HEK293T (cell line): ENCODE data around the gene NEIL3.

Experiments
- CTCF ChIA-PET: fragments of 350-600 bp; formaldehyde crosslinking; extraction: SDS; loops from one replicate; lab custom pipeline; 2021; ENCODE audit warnings: antibody characterized with exemption, inconsistent platforms; lab: Yijun Ruan, JAX
- POLR2A ChIA-PET: fragments of 350-600 bp; formaldehyde crosslinking; extraction: SDS; loops from one replicate; lab custom pipeline; 2020; ENCODE audit warnings: antibody characterized with exemption, inconsistent platforms; lab: Yijun Ruan, JAX
- DNase-seq: peaks from one replicate; pipeline ENCODE4 v3.0.0; 2012; ENCODE audit warnings: mixed read lengths; ENCODE audit errors: extremely low spot score
- ARNT ChIP-seq: fragments of 450-650 bp; IDR thresholded peaks from 2 replicates; pipeline ENCODE4 v1.6.1; 2017; ENCODE audit warnings: mild to moderate bottlenecking
- BHLHE40 ChIP-seq: fragments of 450-650 bp; IDR thresholded peaks from 2 replicates; pipeline ENCODE4 v1.6.1; 2016; ENCODE audit warnings: mild to moderate bottlenecking, moderate library complexity, borderline replicate concordance
- CTBP1 ChIP-seq: fragments of 450-650 bp; IDR thresholded peaks from 2 replicates; pipeline ENCODE4 v1.6.1; 2016; ENCODE audit warnings: borderline replicate concordance
- ELF4 ChIP-seq: fragments of 450-650 bp; IDR thresholded peaks from 2 replicates; pipeline ENCODE4 v1.6.1; 2017; ENCODE audit warnings: antibody characterized with exemption
- FOXA1 ChIP-seq: fragments of 450-650 bp; IDR thresholded peaks from 2 replicates; pipeline ENCODE4 v1.6.1; 2016; ENCODE audit warnings: mild to moderate bottlenecking
- FOXK2 ChIP-seq: fragments of 450-650 bp; IDR thresholded peaks from 2 replicates; pipeline ENCODE4 v1.6.1; 2016; ENCODE audit warnings: mild to moderate bottlenecking
- FOXM1 ChIP-seq: fragments of 450-650 bp; IDR thresholded peaks from 2 replicates; pipeline ENCODE4 v1.6.1; 2017; ENCODE audit warnings: mild to moderate bottlenecking, borderline replicate concordance
- HDGF ChIP-seq: fragments of 450-650 bp; IDR thresholded peaks from 2 replicates; pipeline ENCODE4 v1.6.1; 2017; ENCODE audit warnings: antibody characterized with exemption, borderline replicate concordance
- L3MBTL2 ChIP-seq: fragments of 450-650 bp; conservative IDR thresholded peaks from 2 replicates; pipeline ENCODE4 v1.6.1; 2016; ENCODE audit warnings: mild to moderate bottlenecking
- LEF1 ChIP-seq: fragments of 450-650 bp; IDR thresholded peaks from 2 replicates; pipeline ENCODE4 v1.6.1; 2017; ENCODE audit warnings: mild to moderate bottlenecking, borderline replicate concordance
- NFRKB ChIP-seq: fragments of 450-650 bp; IDR thresholded peaks from 2 replicates; pipeline ENCODE4 v1.6.1; 2016; ENCODE audit warnings: mild to moderate bottlenecking, moderate library complexity
- SP1 ChIP-seq: fragments of 450-650 bp; IDR thresholded peaks from 2 replicates; pipeline ENCODE4 v1.6.1; 2017
- SUZ12 ChIP-seq: fragments of 450-650 bp; IDR thresholded peaks from 2 replicates; pipeline ENCODE4 v1.6.1; 2016; ENCODE audit warnings: mild to moderate bottlenecking
- TARDBP ChIP-seq: fragments of 450-650 bp; IDR thresholded peaks from 2 replicates; pipeline ENCODE4 v1.6.1; 2016
- ZNF384 ChIP-seq: fragments of 450-650 bp; IDR thresholded peaks from 2 replicates; pipeline ENCODE4 v1.6.1; 2016
- TF ChIP-seq, protein P1 (sequence below): fragments of 450-650 bp; IDR thresholded peaks from 2 replicates; pipeline ENCODE4 v1.6.1; 2016

Gene NEIL3

DNA sequence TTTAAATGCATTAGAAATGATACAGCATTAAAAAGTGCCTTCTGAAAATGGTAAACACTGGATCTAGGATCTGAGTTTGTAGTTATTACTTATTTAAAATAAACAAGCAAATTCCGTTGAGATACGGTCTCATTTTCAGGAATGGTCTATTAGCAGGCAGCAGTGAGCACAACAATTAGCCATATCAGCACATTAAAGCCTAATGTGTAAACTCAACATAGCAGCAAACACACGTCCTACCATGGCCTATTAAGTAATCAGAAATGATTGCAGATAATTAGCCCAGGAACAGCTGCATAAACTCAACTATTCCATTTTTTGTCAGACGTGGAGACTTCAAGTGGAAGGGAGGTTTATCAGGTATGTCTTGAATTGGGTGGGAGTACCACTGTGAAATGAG lies 61.8 kb downstream of the NEIL3 start:
- ChIA-PET CTCF (no interaction called here), POLR2A (no interaction called here)
- no peak for DNase-seq
- no peak for TF ChIP-seq CTBP1

DNA sequence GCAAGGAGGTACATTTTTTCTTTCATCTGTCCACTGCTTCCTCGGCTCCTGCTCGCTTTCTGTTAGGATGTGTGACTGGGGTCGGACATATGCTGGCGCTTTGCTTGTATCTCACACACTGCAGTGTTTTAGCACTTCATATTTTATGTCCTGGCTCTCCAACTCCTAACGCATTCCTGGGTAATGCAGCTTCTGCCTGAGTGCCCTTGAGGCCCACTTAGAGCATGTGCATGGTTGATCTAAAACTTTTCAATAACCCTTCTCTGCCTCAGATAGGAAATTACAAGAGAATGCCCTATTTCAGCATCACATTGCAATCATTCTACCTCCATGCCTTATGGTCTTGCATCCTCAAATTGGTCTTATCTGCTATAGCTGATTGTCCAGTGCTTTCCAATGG lies 65.3 kb downstream of the NEIL3 start:
- TF ChIP-seq LEF1, result no peak
- no peak for TF ChIP-seq NFRKB
- no peak for TF ChIP-seq CTBP1
- no peak for TF ChIP-seq TARDBP
- TF ChIP-seq, protein P1, sequence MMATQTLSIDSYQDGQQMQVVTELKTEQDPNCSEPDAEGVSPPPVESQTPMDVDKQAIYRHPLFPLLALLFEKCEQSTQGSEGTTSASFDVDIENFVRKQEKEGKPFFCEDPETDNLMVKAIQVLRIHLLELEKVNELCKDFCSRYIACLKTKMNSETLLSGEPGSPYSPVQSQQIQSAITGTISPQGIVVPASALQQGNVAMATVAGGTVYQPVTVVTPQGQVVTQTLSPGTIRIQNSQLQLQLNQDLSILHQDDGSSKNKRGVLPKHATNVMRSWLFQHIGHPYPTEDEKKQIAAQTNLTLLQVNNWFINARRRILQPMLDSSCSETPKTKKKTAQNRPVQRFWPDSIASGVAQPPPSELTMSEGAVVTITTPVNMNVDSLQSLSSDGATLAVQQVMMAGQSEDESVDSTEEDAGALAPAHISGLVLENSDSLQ, result no peak
- TF ChIP-seq FOXA1, result no peak
- no peak for TF ChIP-seq L3MBTL2
- TF ChIP-seq ELF4, result no peak
- TF ChIP-seq FOXM1, result no peak
- TF ChIP-seq SUZ12, result no peak
- no peak for TF ChIP-seq BHLHE40
- POLR2A ChIA-PET, result interaction anchor here (2.4 kb wide), 1 partner anchor 67 kb away, joined by 9 read pairs; the partner anchor contains the start of gene AGA
- DNase-seq, result no peak
- CTCF ChIA-PET, result interaction anchor here (1.4 kb wide), 1 partner anchor 125 kb away, joined by 4 read pairs; no protein-coding TSS in a partner anchor

DNA sequence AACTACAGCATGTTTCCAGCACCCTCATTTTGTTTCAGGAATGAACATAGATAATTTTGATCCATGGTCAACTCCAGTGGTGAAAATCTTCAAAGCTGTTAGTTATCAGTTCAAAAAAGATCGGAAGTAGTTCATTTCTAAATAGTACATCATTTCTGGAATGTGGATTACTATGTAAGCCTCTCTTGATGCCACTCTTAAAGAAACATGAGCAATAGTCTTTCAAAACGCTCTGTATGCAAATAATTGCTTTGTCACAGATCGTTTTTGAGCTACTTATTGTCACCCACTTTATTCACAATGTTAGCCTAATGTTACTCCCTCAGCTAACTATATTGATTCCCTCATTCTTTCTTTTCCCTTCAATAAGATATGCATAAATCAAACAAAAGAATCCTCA lies 65.7 kb downstream of the NEIL3 start:
- ChIA-PET POLR2A (interaction anchor here (2.4 kb wide), 1 partner anchor 67 kb away, joined by 9 read pairs; the partner anchor contains the start of gene AGA), CTCF (interaction anchor here (1.4 kb wide), 1 partner anchor 125 kb away, joined by 4 read pairs; no protein-coding TSS in a partner anchor)
- TF ChIP-seq BHLHE40, result no peak
- no peak for DNase-seq

DNA sequence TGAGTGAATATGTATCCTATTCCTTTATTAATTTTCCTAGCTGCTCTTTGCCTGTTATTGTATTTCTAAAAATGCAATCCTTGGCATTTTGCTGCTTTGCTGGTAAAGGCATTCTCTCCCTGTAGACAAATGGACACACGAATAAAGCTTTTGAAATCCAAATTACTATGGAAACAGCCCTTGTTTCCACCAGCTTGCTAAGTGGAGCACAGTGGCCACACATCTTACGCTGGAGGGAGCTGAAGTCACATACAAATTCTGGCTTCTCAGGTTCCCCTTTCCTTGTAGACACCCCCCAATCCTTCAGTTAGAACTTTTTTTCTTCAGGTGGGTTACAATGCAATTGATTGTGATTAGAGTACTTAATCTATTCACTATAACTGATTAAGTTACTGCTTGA lies 66.3 kb downstream of the NEIL3 start:
- ChIA-PET POLR2A (interaction anchor here (2.4 kb wide), 1 partner anchor 66 kb away, joined by 9 read pairs; the partner anchor contains the start of gene AGA), CTCF (interaction anchor here (1.4 kb wide), 1 partner anchor 126 kb away, joined by 4 read pairs; no protein-coding TSS in a partner anchor)
- TF ChIP-seq FOXA1 (no peak), HDGF (no peak), LEF1 (no peak), SP1 (no peak), BHLHE40 (no peak), FOXM1 (no peak), NFRKB (no peak), FOXK2 (no peak), L3MBTL2 (no peak)
- no peak for DNase-seq

DNA sequence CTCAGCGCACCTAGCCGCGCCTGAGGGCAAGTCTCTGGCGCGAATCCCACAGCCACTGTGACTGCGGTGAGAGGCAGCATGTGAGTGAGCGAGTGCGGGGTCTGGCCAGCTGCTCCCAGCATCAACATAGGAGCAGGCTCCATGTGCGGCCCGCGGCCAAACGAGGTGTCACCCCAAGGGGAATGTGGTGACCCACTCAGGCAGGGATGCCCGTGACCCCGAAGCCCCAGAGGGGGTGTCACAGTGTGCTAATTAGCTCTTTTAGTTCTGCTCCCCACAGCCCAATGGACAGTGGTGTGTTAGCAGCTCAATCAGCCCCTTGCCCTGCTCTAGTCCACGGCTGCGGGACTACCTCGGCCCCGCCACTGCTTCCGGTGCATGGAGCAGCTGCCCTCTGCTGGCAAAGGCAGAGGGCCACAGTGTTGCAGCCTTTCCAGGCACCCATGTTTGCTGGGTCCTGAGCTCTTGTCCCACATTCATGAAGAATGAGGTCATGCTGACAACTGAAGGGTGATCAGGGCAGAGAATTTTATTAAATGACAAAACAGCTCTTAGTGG lies 71.1 kb downstream of the NEIL3 start:
- TF ChIP-seq ELF4, result no peak
- no peak for TF ChIP-seq SUZ12
- TF ChIP-seq CTBP1, result no peak
- TF ChIP-seq FOXK2, result no peak
- no peak for TF ChIP-seq NFRKB
- no peak for TF ChIP-seq ARNT
- no peak for TF ChIP-seq L3MBTL2
- no peak for TF ChIP-seq HDGF
- no peak for TF ChIP-seq SP1
- TF ChIP-seq, protein P1, result no peak
- TF ChIP-seq ZNF384, result no peak
- no peak for TF ChIP-seq LEF1
- no peak for TF ChIP-seq BHLHE40
- DNase-seq, result no peak
- CTCF ChIA-PET, result no interaction called here

DNA sequence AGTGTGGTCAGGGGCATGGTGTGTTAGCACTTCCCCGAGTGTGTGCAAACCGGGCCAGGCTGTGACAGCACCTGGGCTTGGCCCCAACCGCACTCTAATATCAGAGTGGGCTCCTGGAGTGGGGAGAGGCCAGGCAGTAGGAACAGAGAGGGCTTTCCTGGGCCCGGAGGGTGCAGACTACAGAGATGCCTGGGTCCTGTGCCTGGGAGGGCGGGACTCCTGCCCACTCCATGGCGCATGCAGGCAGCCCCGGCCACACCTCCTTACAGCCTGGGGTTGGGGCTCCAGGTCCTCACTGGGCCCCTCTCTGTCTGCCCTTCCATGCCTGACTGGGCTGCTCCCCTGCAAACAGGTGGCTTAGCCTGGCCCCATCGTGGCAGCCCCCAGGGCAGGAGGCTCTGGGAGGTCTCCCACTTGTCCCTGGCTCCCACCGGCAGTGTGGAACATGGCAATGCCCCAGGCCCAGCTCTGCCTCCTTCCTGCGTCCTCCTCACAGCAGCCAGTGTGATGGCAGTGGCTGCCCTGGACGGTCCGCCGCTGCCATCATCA lies 72.2 kb downstream of the NEIL3 start:
- no peak for DNase-seq
- POLR2A ChIA-PET, result no interaction called here
- no peak for TF ChIP-seq FOXK2
- TF ChIP-seq, protein P1, result no peak
- TF ChIP-seq CTBP1, result no peak
- TF ChIP-seq SP1, result no peak
- CTCF ChIA-PET, result no interaction called here

More for the DNA sequence above, 71.1 kb downstream of the NEIL3 start:
- POLR2A ChIA-PET, result no interaction called here

DNA sequence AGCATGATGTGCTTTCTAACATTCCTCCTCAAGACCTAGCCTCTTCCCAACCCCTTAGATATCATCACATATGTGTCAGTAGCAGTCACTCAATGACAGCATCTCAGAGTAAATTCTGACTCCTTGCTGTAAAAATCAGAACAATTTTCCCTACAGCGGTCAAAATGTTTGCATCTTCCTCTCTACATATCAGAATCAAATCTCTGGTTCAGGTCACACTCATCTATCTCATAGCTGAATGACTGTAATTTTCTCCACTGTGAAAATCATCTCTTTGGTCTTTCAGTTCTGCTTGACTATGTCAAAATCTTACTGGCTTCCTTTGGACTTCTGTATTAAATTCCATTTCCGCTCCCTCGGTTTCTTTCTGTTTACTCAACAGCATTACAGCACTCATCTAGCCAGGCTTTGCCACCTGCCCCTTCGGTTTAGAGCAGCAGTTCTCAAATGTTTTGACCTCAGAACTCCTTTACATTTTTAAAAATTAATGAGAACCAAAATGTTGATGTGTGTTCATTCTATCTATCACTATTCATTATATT lies 75.3 kb downstream of the NEIL3 start:
- DNase-seq, result no peak
- ChIA-PET CTCF (no interaction called here), POLR2A (no interaction called here)
- TF ChIP-seq SP1, result no peak
- TF ChIP-seq ZNF384, result no peak
- TF ChIP-seq L3MBTL2, result no peak
- no peak for TF ChIP-seq SUZ12
- TF ChIP-seq ELF4, result no peak
- no peak for TF ChIP-seq TARDBP
- TF ChIP-seq LEF1, result no peak
- no peak for TF ChIP-seq FOXM1
- TF ChIP-seq HDGF, result no peak
- TF ChIP-seq FOXA1, result no peak
- TF ChIP-seq NFRKB, result no peak
- TF ChIP-seq ARNT, result no peak
- TF ChIP-seq, protein P1, result no peak
- no peak for TF ChIP-seq BHLHE40
